HL-60 (cell line): ENCODE measurements around the gene NOXA1.
"Not testable (repeated sequence)": the region's sequence is repeated elsewhere in the genome, so short reads cannot be mapped to it uniquely, and the experiment has no call there.

Experiments used
- DNase-seq, 2 experiments: peaks; one replicate each; pipeline ENCODE4 v3.0.0-alpha.2; 2010 to 2020; ENCODE audit warnings: low read depth in 1 of 2, low spot score in 1 of 2
- H3K27ac ChIP-seq: fragments of 250-450 bp; sonication (Bioruptor Pico); replicated peaks from 2 replicates; pipeline ENCODE4 v1.5.1; 2020; ENCODE audit warnings: mild to moderate bottlenecking, moderate library complexity
- H3K27me3 ChIP-seq: fragments of 250-450 bp; sonication (Bioruptor Pico); 2 replicates; pipeline ENCODE4 v1.5.1; 2021; ENCODE audit warnings: mild to moderate bottlenecking, moderate library complexity; ENCODE audit not compliant: insufficient read depth, poor library complexity, severe bottlenecking
- H3K4me3 ChIP-seq: replicated peaks from 2 replicates; pipeline ENCODE4 v1.5.1; 2011; ENCODE audit warnings: mild to moderate bottlenecking, control low read depth, low read length; ENCODE audit not compliant: insufficient read depth
- GABPA ChIP-seq: IDR thresholded peaks from 2 replicates; pipeline ENCODE4 v1.6.1; 2012; ENCODE audit warnings: low read depth
- POLR2AphosphoS5 ChIP-seq: IDR thresholded peaks from 2 replicates; pipeline ENCODE4 v1.6.1; 2012; ENCODE audit warnings: low read depth
- SPI1 ChIP-seq: IDR thresholded peaks from 2 replicates; pipeline ENCODE4 v1.6.1; 2012; ENCODE audit warnings: low read depth, mild to moderate bottlenecking, borderline replicate concordance
- TF ChIP-seq, protein P1 (sequence below): IDR thresholded peaks from one replicate; pipeline ENCODE4 v1.5.1; 2011; ENCODE audit warnings: low read length, control low read depth, inconsistent platforms; ENCODE audit not compliant: insufficient read depth
- TF ChIP-seq, protein P2 (sequence below): IDR thresholded peaks from 2 replicates; pipeline ENCODE4 v1.6.1; 2012; ENCODE audit warnings: low read depth; ENCODE audit not compliant: insufficient replicate concordance

Gene NOXA1

GRCh38 chr9:137409515-137409914 is 13.7 kb upstream of the NOXA1 start:
- Histone ChIP-seq H3K27me3 (no peaks in the 10 kb centered on the region), H3K27ac (no peak overlapping the region), H3K4me3 (no peak overlapping the region)
- no peak for DNase-seq
- TF ChIP-seq GABPA (no peak), POLR2AphosphoS5 (no peak), SPI1 (no peak)
- TF ChIP-seq, protein P1, sequence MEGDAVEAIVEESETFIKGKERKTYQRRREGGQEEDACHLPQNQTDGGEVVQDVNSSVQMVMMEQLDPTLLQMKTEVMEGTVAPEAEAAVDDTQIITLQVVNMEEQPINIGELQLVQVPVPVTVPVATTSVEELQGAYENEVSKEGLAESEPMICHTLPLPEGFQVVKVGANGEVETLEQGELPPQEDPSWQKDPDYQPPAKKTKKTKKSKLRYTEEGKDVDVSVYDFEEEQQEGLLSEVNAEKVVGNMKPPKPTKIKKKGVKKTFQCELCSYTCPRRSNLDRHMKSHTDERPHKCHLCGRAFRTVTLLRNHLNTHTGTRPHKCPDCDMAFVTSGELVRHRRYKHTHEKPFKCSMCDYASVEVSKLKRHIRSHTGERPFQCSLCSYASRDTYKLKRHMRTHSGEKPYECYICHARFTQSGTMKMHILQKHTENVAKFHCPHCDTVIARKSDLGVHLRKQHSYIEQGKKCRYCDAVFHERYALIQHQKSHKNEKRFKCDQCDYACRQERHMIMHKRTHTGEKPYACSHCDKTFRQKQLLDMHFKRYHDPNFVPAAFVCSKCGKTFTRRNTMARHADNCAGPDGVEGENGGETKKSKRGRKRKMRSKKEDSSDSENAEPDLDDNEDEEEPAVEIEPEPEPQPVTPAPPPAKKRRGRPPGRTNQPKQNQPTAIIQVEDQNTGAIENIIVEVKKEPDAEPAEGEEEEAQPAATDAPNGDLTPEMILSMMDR: no peak
- TF ChIP-seq, protein P2, sequence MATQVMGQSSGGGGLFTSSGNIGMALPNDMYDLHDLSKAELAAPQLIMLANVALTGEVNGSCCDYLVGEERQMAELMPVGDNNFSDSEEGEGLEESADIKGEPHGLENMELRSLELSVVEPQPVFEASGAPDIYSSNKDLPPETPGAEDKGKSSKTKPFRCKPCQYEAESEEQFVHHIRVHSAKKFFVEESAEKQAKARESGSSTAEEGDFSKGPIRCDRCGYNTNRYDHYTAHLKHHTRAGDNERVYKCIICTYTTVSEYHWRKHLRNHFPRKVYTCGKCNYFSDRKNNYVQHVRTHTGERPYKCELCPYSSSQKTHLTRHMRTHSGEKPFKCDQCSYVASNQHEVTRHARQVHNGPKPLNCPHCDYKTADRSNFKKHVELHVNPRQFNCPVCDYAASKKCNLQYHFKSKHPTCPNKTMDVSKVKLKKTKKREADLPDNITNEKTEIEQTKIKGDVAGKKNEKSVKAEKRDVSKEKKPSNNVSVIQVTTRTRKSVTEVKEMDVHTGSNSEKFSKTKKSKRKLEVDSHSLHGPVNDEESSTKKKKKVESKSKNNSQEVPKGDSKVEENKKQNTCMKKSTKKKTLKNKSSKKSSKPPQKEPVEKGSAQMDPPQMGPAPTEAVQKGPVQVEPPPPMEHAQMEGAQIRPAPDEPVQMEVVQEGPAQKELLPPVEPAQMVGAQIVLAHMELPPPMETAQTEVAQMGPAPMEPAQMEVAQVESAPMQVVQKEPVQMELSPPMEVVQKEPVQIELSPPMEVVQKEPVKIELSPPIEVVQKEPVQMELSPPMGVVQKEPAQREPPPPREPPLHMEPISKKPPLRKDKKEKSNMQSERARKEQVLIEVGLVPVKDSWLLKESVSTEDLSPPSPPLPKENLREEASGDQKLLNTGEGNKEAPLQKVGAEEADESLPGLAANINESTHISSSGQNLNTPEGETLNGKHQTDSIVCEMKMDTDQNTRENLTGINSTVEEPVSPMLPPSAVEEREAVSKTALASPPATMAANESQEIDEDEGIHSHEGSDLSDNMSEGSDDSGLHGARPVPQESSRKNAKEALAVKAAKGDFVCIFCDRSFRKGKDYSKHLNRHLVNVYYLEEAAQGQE: no peak

DNA sequence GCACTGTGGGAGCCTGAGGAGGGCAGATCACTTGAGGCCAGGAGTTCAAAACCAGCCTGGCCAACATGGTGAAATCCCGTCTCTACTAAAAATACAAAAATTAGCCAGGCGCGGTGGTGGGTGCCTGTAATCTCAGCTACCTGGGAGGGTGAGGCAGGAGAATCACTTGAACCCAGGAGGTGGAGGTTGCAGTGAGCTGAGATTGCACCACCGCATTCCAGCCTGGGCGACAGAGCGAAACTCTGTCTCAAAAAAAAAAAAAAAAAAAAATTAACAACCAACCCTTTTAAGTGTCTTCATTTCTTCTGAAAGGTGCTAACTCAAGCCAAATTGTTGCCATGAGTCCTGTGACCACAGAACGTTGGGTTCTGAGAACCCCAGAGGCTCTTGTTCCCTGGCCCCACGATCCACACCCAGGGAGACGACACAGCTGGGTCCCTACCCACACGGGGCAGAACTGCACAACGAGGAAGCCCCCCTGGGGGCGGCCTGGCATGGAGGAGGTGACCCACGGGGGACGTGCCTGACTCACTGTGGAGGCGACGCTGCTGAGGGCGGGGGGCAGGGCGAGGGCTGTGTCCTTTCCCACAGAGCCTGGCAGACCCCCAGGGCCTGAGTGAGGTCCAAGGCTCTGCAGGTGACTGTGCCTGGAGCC is 12.8 kb upstream of the NOXA1 start:
- H3K27me3 ChIP-seq, DNase-seq, H3K4me3 ChIP-seq, H3K27ac ChIP-seq: not testable (repeated sequence)

DNA sequence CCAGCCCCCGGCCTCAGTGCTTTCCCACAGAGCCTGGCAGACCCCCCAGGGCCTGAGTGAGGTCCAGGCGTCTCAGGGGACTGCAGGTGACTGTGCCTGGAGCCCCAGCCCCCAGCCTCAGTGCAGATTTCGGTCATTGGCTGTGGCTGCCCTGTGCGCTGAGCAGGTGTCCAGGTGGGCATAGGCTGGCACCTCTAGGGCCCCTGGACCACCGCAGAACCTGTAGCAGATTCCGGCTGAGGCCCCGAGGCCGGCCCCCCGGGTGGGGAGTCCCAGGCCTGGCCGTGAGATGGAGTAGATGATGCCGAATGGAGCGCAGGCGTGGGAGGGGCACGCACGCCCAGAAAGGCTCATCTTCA is 12.3 kb upstream of the NOXA1 start:
- Histone ChIP-seq H3K27me3 (no peaks in the 10 kb centered on the region), H3K27ac (no peak overlapping the region), H3K4me3 (no peak overlapping the region)
- TF ChIP-seq, protein P1: no peak
- TF ChIP-seq POLR2AphosphoS5: no peak
- TF ChIP-seq SPI1: no peak
- TF ChIP-seq, protein P2: no peak
- TF ChIP-seq GABPA: no peak
- no peak for DNase-seq

GRCh38 chr9:137411260-137411644 is 11.9 kb upstream of the NOXA1 start:
- no peak for DNase-seq
- no peak overlapping the region; the same call in 1 of the 2 replicates for H3K4me3 ChIP-seq
- TF ChIP-seq, protein P2: no peak
- no peak for TF ChIP-seq POLR2AphosphoS5
- TF ChIP-seq SPI1: no peak
- TF ChIP-seq GABPA: no peak
- TF ChIP-seq, protein P1: no peak
- H3K27me3 ChIP-seq: no peaks in the 10 kb centered on the region
- no peak overlapping the region for H3K27ac ChIP-seq
